GM12892 (cell line): ENCODE results near the gene HERPUD1.
"Not testable (repeated sequence)": the region's sequence is repeated elsewhere in the genome, so short reads cannot be mapped to it uniquely, and the experiment has no call there.

ENCODE experiments used
- DNase-seq: peaks from one replicate; pipeline ENCODE4 v3.0.0; 2011; ENCODE audit not compliant: insufficient read length
- FAIRE-seq: peaks from 2 replicates; lab custom pipeline; 2011; peaks lifted over from hg19 to GRCh38; lab: Jason Lieb, UNC
- POLR2A ChIP-seq: IDR thresholded peaks from 2 replicates; pipeline ENCODE4 v1.6.1; 2011; ENCODE audit warnings: low read depth, low read length, control low read depth
- POLR2AphosphoS5 ChIP-seq: IDR thresholded peaks from 2 replicates; pipeline ENCODE4 v1.6.1; 2011; ENCODE audit warnings: low read depth, low read length, control low read depth
- TAF1 ChIP-seq: IDR thresholded peaks from 2 replicates; pipeline ENCODE4 v1.6.1; 2011; ENCODE audit warnings: low read depth, mild to moderate bottlenecking, control low read depth, low read length, borderline replicate concordance

HERPUD1 gene

DNA sequence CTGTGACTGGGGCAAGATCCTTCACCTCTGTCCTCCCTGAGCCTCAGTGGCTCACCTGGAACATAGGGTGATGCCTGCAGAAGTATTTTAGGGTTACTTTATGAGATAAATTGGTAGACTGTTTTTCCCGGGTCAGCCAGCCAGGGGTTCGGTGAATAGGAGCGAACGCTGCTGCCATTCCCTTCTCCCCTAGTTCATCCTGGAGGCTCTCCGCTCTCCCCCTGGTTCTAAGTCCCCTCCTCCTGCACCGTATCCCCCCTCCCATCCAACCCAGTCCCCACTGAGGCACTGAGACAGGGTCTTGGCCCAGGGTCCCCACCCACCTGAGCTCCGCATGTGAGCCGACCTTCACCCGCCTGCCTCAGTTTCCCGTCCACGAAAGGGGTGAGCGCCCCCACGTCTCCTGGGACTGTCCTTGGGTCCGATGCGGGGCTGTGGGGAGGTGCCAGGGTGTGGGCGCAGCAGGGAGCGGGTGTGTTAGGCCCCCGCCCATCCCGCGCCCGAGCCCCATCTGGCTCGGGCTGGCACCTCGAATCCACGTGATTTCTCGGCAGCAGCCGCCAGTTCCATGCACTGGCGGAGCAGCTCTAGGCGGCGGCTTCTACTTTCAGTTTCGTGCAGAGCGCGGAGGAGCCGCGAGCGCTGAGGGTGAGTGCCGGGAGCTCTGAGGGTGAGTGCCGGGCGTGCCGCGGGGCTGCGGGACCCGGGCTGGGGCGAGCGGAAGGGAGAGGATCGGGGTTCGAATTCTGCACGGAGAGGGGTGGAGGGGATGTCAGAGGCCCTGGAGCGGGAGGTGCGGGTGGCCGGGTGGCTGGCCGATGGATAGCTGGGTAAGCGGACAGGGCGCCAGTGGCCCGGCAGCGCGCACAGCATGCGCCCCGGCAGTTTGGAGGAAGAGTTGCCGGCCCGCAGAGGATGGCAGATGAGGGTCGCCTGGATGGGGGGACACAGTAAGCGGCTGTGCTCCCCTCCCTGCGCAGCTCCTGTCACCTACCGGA is 57.3 kb downstream of the HERPUD1 start, which contains the start of gene NLRC5:
NLRC5 (plus strand) TSS at position 610 of the 998 bp plus-strand sequence. CDS start 31,156 bp downstream, outside the sequence.
- FAIRE-seq (peak; percentile 92), DNase-seq (peak; percentile 93)
- TF ChIP-seq POLR2AphosphoS5 (no peak), POLR2A (peak; percentile 79; the same call in 1 of the 2 replicates), TAF1 (peak; percentile 57)

DNA sequence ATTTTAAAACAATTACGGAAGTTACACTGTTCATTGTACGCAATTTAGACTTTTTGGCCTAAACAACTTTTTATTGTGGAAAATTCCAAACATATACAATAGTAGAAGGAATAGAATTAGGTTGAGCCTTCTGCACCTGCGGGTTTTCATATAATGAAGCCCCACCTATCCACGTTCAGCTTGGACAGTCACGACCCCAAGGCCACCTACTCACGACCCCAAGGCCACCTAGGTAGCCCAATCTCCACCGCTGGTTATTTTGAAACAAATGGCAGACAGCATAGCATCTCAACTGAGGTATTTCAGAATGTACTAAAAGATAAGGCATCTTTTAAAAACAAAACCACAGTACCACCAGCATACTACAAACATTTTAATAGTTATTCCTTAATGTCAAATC is 58.0 kb downstream of the HERPUD1 start:
- DNase-seq: no peak
- TF ChIP-seq TAF1 (no peak), POLR2A (no peak), POLR2AphosphoS5 (no peak)
- FAIRE-seq: peak; percentile 5

DNA sequence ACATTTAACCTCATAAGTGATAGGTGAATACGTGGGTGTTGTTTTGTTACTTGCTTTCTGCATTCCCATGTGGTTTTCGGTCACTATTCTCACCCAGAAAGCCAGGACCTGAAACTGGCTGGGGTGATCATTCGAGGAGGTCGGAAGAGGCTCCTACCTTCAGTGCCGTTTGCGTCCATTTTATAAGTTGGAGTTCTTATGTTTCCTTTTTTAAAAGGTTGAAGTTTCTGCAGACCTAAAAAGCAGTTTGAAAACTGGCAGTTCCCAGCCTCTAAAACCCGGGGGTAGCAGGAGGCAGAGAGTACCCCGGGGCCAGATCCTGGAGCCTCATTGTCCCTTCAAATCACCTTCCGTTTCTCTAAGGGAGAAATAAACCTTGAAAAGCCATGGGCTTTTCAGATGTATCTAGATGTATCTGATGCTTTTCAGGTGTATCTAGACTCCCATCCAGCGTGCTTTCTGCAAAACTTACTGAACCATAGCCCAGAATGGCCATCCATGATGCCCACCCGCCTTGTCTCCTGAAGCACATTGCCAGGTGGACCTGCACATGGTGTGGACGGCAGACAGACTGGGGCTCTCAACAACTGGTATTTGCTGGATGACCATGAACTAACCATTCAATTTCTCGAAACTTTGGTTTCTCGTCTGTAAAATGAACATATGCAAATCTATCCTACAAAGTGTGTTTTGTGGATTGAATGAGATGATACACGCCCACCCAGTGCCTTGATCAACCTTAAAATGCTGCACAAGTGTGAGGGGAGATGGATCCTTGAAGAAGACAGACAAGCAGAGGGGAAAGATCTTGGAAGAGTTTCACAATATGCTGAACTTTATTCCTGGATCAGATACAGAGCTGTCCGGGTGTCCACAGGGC is 58.7 kb downstream of the HERPUD1 start:
- DNase-seq (no peak), FAIRE-seq (peak; percentile 85)
- TF ChIP-seq POLR2AphosphoS5 (peak; percentile 47), POLR2A (peak; percentile 55; the same call in 1 of the 2 replicates), TAF1 (no peak)

DNA sequence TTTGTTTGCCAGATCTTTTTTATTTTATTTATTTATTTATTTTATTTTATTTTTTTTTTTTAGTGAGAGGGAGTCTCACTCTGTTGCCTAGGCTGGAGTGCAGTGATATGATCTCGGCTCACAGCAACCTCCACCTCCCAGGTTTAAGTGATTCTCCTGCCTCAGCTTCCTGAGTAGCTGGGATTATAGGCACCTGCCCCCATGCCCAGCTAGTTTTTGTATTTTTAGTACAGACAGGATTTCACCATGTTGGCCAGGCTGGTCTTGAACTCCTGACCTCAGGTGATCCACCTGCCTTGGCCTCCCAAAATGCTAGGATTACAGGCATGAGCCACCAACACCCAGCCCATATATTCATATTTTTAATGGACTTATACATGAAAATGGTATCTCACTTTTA is 60.5 kb downstream of the HERPUD1 start:
- not testable (repeated sequence) for DNase-seq, FAIRE-seq

DNA sequence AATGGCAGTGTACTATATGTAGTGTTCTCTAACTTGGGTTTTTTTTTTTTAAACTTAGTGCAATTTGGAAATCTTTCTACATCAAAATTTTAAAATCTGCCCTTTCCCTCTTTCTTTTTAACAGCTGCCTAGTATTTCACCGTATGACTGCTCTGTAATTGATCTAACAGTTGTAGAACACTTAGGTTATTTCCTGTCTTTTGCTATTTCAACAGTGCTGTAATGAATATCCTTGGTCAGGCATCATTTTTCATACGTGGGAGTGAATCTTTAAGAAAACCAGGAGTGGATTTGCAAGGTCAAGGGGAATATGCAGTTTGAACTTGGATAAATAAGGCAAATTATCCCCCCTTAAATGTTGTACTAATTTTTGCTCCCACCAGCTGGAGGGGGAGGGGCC is 61.3 kb downstream of the HERPUD1 start:
- FAIRE-seq (peak; percentile 80), DNase-seq (no peak)
- TF ChIP-seq TAF1: no peak
- no peak for TF ChIP-seq POLR2A
- no peak for TF ChIP-seq POLR2AphosphoS5

DNA sequence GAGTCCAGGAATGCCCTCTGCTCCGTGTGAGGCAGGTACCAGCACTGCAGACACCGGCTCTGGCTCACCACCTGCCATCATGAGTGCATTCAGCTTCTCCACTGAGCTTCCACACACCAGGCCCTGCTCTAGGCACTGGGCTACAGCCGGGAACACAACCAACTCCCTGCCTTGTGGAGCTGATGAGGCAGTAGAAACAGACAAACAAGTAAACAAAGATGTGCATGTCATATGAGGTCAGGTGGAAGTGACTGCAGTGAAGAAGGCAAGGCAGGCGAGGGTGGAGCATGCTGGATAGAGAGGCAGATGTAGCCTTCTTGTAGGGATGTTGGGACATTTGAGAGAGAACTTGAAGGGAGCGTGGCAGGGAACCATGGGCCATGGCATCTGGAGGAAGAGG is 62.4 kb downstream of the HERPUD1 start:
- DNase-seq: no peak
- FAIRE-seq: peak; percentile 74
- no peak for TF ChIP-seq POLR2AphosphoS5
- no peak for TF ChIP-seq POLR2A
- no peak for TF ChIP-seq TAF1
